Erythroblast (primary cell): ENCODE measurements around the gene DNAI2.

Source experiments
- GATA1 ChIP-seq: IDR thresholded peaks from 2 replicates; pipeline ENCODE4 v1.6.1; 2011; ENCODE audit warnings: low read depth, mild to moderate bottlenecking, control low read depth, low read length, moderate library complexity
- POLR2A ChIP-seq: IDR thresholded peaks from 2 replicates; pipeline ENCODE4 v1.6.1; 2011; ENCODE audit warnings: mild to moderate bottlenecking, low read length

- no peak for TF ChIP-seq POLR2A
- no peak for TF ChIP-seq GATA1
Observed at GRCh38 chr17:74298778-74299177, 24.7 kb downstream of the DNAI2 start.
